ENCODE data around the gene MAOB.

DNA sequence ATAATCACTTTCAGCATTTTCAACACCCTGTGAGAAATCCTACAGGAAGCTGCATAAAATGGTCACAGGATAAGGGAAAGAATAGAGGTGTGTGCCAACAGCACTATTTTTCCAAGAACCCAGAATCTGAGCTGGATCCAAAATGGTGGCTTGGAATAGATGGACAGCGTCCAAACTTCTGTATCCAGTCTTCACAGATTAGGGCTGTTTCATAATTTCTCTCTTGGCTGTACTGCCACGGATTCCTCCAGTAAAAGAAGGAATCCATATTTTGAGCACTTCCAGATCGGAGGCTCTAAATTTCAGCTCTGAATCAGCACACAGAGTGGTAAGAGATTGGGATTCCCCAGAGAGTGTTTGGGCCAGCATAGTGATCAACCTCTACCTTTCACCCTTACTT, 12.2 kb downstream of the MAOB start:
- no peak for TF ChIP-seq CTCF (IDR thresholded peaks at IDR 0.05; ENCODE audit: low read length)
- no peak for TF ChIP-seq EZH2 (IDR thresholded peaks at IDR 0.05; ENCODE audit: borderline replicate concordance, low read length)
